HG03097 (cell line): ENCODE results near the gene GCNT2.
"Not testable (repeated sequence)": the region's sequence is repeated elsewhere in the genome, so short reads cannot be mapped to it uniquely, and the experiment has no call there.

Experiments
- ATAC-seq: cut with Tn5 transposase; IDR thresholded peaks from one replicate; pipeline ENCODE4 v1.9.1; 2021; ENCODE audit not compliant: unreplicated experiment, low FRiP score

Gene GCNT2

GRCh38 chr6:10513544-10513943 lies 7.6 kb upstream of the GCNT2 start:
- no peak for ATAC-seq

- ATAC-seq, result no peak
Measured at GRCh38 chr6:10514049-10514780, 6.9 kb upstream of the GCNT2 start.

- no peak for ATAC-seq
Measured at GRCh38 chr6:10516953-10517352, 4.2 kb upstream of the GCNT2 start.

DNA sequence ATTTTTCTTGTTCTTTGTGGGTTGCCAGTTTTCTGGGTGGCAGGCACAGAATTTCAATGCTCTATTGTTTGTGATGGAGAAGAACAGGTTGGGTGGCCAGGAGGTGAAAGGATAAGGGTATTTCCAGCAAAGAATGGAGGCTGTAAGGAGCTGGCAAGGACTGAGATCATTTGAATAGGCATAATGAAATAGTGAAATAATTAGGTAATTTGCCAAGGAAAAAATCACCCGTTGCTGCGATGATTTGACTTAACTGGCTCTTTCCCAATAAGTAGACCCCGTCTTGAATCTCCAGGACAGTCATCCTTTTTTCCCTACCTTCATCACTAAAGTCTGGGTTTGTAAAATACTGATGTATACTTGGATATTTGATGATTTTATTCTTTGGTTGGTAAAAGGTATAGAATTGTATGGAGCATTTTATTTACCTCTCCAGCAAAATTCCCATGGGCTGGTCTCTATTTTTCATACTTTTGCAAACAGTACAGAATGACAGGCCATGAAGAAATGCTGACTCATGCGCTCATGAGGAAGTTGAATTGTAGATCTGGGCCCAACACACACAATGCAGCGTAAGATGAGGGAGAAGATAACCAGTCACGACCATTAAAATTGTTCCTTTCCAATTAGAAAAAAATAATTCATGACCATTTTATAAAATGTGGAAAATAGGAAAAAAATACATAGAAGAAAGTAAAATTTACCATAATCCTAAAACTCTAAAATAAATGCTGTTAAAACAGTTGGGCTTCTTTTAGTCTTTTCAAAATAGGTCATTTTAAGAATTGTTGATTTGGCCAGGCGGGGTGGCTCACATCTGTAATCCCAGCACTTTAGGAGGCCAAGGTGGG lies 2.4 kb upstream of the GCNT2 start:
- no peak for ATAC-seq

GRCh38 chr6:10519408-10519697 lies 1.8 kb upstream of the GCNT2 start:
- ATAC-seq, result not testable (repeated sequence)

GRCh38 chr6:10520468-10520867 lies 683 bp upstream of the GCNT2 start:
- ATAC-seq, result peak; percentile 4

GRCh38 chr6:10522929-10523573 lies 1.9 kb downstream of the GCNT2 start:
- no peak for ATAC-seq

- ATAC-seq, result no peak
Measured at GRCh38 chr6:10526156-10526555, 5.0 kb downstream of the GCNT2 start.

- peak; percentile 56 for ATAC-seq
Measured at GRCh38 chr6:10528158-10528981, 7.2 kb downstream of the GCNT2 start.

DNA sequence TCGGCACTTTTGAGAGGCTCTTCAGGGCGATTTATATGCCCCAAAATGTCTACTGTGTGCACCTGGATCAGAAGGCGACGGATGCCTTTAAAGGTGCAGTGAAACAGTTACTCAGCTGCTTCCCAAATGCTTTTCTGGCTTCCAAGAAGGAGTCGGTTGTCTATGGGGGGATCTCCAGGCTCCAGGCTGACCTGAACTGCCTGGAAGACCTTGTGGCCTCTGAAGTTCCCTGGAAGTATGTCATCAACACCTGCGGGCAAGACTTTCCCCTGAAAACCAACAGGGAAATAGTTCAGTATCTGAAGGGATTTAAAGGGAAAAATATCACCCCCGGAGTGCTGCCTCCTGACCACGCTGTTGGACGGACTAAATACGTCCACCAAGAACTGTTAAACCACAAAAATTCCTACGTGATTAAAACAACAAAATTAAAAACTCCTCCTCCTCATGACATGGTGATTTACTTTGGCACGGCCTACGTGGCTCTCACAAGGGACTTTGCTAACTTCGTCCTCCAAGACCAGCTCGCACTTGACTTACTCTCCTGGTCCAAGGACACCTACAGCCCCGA lies 8.2 kb downstream of the GCNT2 start:
- no peak for ATAC-seq

GRCh38 chr6:10529828-10530374 lies 8.8 kb downstream of the GCNT2 start:
- not testable (repeated sequence) for ATAC-seq

DNA sequence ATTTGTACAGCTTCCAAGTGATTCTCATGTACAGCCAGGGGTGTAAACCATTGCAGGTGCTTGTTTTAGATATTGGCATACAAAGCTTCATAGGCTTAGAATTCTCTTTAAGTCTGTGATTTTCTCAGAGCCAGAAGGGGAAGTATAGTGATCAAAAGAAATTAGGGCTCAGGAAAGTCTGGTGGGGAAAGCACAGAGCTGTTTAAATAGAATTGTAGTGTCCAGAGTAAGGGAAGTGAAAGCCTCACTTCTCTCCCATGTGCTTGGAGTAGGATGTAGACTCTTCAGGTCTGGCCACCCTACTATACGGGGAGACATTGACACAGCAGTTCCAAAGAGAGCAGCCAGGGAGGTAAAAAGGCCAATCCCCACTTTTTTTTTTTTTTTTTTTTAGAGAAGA lies 10.4 kb downstream of the GCNT2 start:
- no peak for ATAC-seq

DNA sequence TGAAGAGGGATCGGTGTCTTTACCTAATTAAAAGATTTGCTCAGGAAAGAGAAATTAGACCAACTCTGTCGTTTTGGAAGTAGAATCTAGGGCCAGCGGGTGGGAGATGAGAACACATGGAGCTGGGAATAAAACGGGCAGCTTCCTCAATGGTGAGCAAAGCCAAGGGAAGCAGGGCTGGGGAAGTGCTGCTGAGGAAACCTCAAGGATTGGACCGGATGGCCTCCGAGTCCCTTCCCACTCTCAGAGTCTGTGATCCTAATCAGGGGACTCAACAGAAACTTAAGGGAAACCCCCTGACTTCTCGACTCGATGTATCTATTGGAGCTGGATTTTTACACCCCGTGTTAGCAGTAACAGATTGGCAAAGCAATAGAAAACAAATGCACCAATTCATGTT lies 10.8 kb downstream of the GCNT2 start:
- no peak for ATAC-seq

- ATAC-seq, result no peak
Measured at GRCh38 chr6:10532392-10532791, 11.2 kb downstream of the GCNT2 start.

DNA sequence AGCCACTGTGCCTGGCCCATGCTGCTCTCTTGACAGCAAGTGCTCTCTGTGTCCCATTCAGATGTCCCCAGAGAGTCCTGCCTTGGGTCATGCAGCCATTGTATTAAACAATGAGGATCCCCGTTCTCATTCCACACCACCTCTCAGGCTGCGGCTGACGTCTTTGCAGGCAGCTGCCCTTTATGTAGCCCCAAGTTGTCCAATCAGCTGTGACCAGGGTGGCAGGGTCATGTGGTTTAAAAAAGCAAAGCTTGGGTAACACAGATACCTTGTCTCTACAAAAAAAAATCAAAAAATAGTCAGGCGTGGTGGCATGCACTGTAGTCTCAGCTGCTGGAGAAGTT lies 13.2 kb downstream of the GCNT2 start:
- peak; percentile 10 for ATAC-seq

- ATAC-seq, result no peak
Measured at GRCh38 chr6:10535193-10535592, 14.0 kb downstream of the GCNT2 start.

DNA sequence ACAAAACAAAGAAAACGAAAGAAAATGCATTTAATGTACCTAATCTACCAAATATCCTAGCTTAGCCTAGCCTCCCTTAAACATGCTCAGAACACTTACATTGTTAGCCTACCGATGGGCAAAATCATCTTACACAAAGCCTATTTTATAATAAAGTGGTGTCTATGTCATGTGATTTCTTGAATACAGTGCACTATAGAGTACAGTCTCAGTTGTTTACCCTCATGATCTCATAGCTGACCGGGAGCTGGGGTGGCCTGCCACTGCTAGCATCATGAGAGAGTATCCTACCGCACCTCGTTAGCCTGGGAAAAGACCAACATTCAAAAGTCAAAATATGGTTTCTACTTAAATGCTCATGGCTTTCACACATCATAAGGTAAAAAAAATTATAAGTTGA lies 16.6 kb downstream of the GCNT2 start:
- no peak for ATAC-seq

- ATAC-seq, result no peak
Measured at GRCh38 chr6:10540073-10540746, 19.1 kb downstream of the GCNT2 start.

- no peak for ATAC-seq
Measured at GRCh38 chr6:10541591-10541990, 20.4 kb downstream of the GCNT2 start.

GRCh38 chr6:10542213-10542612 lies 21.1 kb downstream of the GCNT2 start:
- no peak for ATAC-seq
